ENCODE data around the gene TIAM2. TPM values are rescaled to one million over a fixed set of nuclear protein-coding genes. Genes with fewer than 3 reads are reported as not detected.

Gene TIAM2
- total and polyA plus RNA-seq, 10 donors, result 4.3 to 21.9 (median 12.9) TPM

DNA sequence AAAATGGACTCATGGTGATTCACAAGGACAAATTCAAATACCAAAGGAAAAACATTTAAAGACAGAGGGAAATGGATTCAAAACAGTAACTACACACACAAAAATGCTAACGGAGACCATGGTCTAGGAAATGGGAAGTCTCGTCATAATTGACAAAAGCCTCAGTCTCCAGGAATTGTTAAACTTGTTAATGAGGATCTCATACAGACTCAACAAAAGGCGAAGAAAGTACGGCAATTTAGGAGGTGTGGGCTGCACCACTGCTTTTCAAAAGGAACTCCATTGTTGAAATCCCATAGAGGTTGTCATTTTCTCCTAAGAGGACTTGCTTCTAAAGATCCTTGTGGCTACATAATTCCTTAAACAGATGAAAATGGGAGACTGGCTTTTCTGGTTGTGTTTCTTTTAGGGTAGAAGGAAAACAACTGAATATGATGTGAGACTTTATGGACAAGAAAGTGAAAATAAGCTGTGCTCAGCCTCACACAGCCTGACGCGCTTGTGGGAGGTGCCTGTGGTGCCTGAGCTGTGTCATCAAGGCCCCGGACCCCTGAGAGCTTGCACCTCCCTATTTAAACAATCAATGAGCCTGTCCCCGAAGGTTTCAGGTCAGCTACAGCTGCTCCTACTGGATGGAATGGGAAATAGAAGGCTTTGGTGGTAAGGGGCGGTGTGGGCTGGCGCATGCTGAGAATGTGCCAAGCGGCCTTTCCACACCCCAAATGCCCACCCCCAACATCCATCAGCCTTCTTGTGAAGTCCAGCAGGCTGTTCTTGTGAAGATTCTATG is 266.2 kb downstream of the TIAM2 start:
- intact Hi-C loops (cut with DNase I; ENCODE audit: low total_unique reads), result no loop called here
- Histone ChIP-seq H3K27me3 (replicated peaks in 1 of 7) (no peaks in the 10 kb centered on the region), H3K27ac (no peak overlapping the region), H3K4me3 (no peak overlapping the region), H3K9me3 (no peaks in the 10 kb centered on the region), H3K4me1 (peaks cover 0 to 4% (median 0%) of the 10 kb centered on the region in 6 donors), H3K36me3 (peaks cover 0 to 81% (median 46%) of the 10 kb centered on the region in 6 donors)
- TF ChIP-seq, protein P1, sequence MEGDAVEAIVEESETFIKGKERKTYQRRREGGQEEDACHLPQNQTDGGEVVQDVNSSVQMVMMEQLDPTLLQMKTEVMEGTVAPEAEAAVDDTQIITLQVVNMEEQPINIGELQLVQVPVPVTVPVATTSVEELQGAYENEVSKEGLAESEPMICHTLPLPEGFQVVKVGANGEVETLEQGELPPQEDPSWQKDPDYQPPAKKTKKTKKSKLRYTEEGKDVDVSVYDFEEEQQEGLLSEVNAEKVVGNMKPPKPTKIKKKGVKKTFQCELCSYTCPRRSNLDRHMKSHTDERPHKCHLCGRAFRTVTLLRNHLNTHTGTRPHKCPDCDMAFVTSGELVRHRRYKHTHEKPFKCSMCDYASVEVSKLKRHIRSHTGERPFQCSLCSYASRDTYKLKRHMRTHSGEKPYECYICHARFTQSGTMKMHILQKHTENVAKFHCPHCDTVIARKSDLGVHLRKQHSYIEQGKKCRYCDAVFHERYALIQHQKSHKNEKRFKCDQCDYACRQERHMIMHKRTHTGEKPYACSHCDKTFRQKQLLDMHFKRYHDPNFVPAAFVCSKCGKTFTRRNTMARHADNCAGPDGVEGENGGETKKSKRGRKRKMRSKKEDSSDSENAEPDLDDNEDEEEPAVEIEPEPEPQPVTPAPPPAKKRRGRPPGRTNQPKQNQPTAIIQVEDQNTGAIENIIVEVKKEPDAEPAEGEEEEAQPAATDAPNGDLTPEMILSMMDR (IDR thresholded peaks at IDR 0.05 in 8 of 11, conservative IDR thresholded peaks at IDR 0.05 in 3 of 11), result no peak
- TF ChIP-seq POLR2A (IDR thresholded peaks at IDR 0.05) (no peak), POLR2AphosphoS5 (IDR thresholded peaks at IDR 0.05) (no peak)
- WGBS, 5 donors, result 83 to 93% (median 88%) methylated on average over 10 to 11 of the region's 11 CpGs
- DNase-seq, result no peak

DNA sequence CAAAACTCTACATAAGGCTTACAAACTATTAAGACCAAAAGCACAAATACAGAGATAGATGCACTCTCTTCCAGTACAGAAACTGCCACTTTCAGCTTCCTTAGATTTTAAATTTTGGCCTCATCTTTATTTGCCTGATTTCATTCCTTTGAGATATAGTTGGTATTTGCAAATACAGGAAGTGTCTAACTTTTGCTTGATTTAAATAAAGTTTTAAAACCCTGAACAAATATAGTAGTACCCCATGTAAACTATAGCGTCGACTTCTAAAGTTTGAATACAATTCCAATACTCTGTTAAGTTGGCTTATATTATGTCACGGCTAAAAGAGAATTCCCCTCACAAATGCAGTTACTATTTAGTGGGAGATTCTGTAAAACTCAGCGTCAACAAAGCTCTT is 267.5 kb downstream of the TIAM2 start:
- Histone ChIP-seq H3K27me3 (replicated peaks in 1 of 7) (no peaks in the 10 kb centered on the region), H3K4me1 (peaks cover 0 to 4% (median 0%) of the 10 kb centered on the region in 6 donors), H3K9me3 (no peaks in the 10 kb centered on the region), H3K36me3 (peaks cover 0 to 79% (median 38%) of the 10 kb centered on the region in 6 donors), H3K27ac (no peak overlapping the region), H3K4me3 (no peak overlapping the region)
- 93 to 99% (median 95%) methylated on average over 4 of the region's 4 CpGs for WGBS, 5 donors
- intact Hi-C loops (cut with DNase I; ENCODE audit: low total_unique reads), result no loop called here
- no peak for DNase-seq
- TF ChIP-seq, protein P1 (IDR thresholded peaks at IDR 0.05 in 8 of 11, conservative IDR thresholded peaks at IDR 0.05 in 3 of 11), result no peak
- TF ChIP-seq POLR2AphosphoS5 (IDR thresholded peaks at IDR 0.05) (no peak), POLR2A (IDR thresholded peaks at IDR 0.05) (no peak)

DNA sequence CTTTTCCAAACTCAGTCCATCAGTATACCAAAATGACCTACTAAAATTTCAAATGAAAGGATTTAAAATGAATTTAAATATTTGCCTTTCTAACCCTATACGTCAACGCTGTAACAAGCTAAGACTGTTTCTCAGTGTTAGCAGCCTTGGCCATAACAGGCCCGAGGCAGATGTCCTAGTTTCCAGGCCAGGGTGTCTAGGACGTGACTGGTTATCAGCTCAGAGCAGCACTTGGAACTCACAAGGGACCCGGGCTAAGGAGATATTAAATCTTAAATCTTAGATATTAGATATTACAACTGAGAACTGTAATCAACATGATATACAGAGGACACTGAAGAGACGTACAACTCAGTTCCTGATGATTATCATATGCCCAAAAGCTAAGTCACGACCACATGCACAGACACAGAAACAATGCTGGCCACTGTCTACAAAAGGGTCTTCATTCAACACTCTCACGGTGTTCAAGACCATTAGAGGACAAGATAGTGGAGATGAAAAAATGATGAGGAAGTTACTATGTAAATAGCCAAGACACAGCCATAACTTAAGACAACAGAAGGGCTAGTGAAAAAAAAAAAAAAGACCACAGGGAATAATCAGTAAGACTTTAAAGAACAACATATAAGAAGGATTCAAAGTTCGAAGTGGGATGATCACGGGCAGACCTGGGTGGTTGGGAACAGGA is 268.4 kb downstream of the TIAM2 start, which contains the start of gene CLDN20:
Gene CLDN20, plus strand, starts transcription at position 641 of the 691 bp plus-strand sequence. CDS start 11,707 bp downstream, outside the sequence.
- Histone ChIP-seq H3K4me3 (no peak within 1 kb of the TSS), H3K27ac (no peak within 1 kb of the TSS), H3K36me3 (peaks cover 0 to 70% (median 30%) of the 10 kb centered on the region in 6 donors), H3K27me3 (replicated peaks in 1 of 7) (no peaks in the 10 kb centered on the region), H3K9me3 (no peaks in the 10 kb centered on the region), H3K4me1 (peaks cover 0 to 7% (median 2%) of the 10 kb centered on the region in 6 donors)
- WGBS, 5 donors, result 92 to 97% (median 95%) methylated on average over 10 of the region's 10 CpGs
- intact Hi-C loops (cut with DNase I; ENCODE audit: low total_unique reads), result no loop called here
- no peak for DNase-seq
- TF ChIP-seq POLR2A (IDR thresholded peaks at IDR 0.05) (no peak), POLR2AphosphoS5 (IDR thresholded peaks at IDR 0.05) (no peak)
- TF ChIP-seq, protein P1 (IDR thresholded peaks at IDR 0.05 in 8 of 11, conservative IDR thresholded peaks at IDR 0.05 in 3 of 11), result no peak

All from spleen (tissue), 11 donors.